IPS-20b (cell line): ENCODE data around the gene MT1M.
A peak's percentile ranks its signal among the peaks of the same experiment; 100 is the strongest.
"Not testable (repeated sequence)": the region's sequence is repeated elsewhere in the genome, so short reads cannot be mapped to it uniquely, and the experiment has no call there.

Source experiments
- H3K27ac ChIP-seq: one replicate; pipeline ENCODE4 v1.5.1; 2013; ENCODE audit warnings: low read length
- H3K27me3 ChIP-seq: 2 replicates; pipeline ENCODE4 v1.6.1; 2013; ENCODE audit warnings: mild to moderate bottlenecking, low read length, inconsistent platforms; ENCODE audit not compliant: insufficient read depth
- H3K36me3 ChIP-seq: 2 replicates; pipeline ENCODE4 v1.6.1; 2013; ENCODE audit warnings: low read depth, mild to moderate bottlenecking, inconsistent platforms, low read length, moderate library complexity; ENCODE audit not compliant: insufficient read depth
- H3K4me1 ChIP-seq: 2 replicates; pipeline ENCODE4 v1.6.1; 2013; ENCODE audit warnings: mild to moderate bottlenecking, control low read depth, inconsistent platforms, low read length, moderate library complexity; ENCODE audit not compliant: insufficient read depth
- H3K4me3 ChIP-seq: 2 replicates; pipeline ENCODE4 v1.5.1; 2013; ENCODE audit warnings: mild to moderate bottlenecking, low read length, inconsistent platforms
- H3K9ac ChIP-seq: 2 replicates; pipeline ENCODE4 v1.6.1; 2013; ENCODE audit warnings: low read depth, mild to moderate bottlenecking, inconsistent platforms, low read length, moderate library complexity
- H3K9me3 ChIP-seq: 2 replicates; pipeline ENCODE4 v1.6.1; 2013; ENCODE audit warnings: mild to moderate bottlenecking, low read depth, low read length, inconsistent platforms; ENCODE audit not compliant: insufficient read depth

Gene MT1M

DNA sequence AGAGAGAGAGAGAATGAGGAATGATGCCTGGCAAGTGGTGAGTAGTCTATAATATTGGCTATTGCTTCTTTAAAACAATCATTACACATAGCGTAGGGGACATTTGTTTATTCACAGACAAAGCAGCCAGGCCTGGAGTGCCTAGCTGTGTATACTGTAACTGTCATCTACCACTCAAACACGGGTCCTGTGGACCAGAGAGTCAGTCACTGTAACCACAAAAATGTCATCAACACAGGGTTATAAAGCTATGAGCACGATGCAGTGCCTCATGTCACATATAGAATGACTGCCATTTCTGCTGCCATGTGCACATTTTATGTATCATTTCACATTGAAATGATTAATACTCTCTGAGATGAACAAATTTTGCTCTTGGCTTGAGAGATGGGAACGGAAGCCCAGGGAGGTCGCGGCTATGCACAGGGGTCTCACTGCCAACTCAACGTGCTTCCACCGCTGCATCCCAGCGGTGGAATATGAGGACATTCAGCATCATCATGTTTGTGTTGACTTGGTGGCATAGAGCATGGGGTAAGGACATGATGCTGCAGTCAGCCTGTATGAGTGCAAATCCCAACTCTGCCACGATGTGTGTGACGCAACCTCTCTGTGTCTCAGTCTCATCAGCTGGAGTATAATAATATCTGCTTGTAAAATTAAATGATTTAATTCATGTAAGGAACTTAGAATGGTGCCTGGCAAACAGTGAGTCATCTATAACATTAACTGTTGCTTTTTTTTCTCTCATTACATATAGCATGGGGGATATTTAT lies 40.5 kb downstream of the MT1M start:
- Histone ChIP-seq H3K9ac (no peak overlapping the region), H3K36me3 (no peaks in the 10 kb centered on the region), H3K27ac (no peak overlapping the region), H3K27me3 (peaks cover 100% of the 10 kb centered on the region), H3K4me3 (no peak overlapping the region), H3K4me1 (peaks cover 6% of the 10 kb centered on the region), H3K9me3 (no peaks in the 10 kb centered on the region; the same call in 1 of the 2 replicates)

DNA sequence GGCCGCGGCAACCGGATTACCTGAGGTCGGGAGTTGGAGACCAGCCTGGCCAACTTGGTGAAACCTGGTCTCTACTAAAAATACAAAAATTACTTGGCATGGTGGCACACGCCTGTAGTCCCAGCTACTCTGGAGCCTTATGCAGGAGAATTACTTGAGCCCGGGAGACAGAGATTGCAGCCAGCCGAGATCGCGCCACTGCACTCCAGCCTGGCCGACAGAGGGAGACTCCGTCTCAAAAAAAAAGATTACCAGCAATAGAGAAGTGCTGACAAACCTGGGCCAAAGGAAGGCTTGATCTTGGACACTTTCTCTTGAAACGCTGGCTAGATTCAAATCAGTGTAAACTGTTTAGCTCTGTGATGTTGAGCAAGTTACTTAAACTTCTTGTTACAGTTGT lies 41.5 kb downstream of the MT1M start:
- no peak overlapping the region for H3K27ac ChIP-seq
- peaks cover 6% of the 10 kb centered on the region for H3K4me1 ChIP-seq
- no peaks in the 10 kb centered on the region; the same call in 1 of the 2 replicates for H3K9me3 ChIP-seq
- H3K36me3 ChIP-seq = no peaks in the 10 kb centered on the region
- H3K9ac ChIP-seq = no peak overlapping the region
- peaks cover 97% of the 10 kb centered on the region for H3K27me3 ChIP-seq
- H3K4me3 ChIP-seq = no peak overlapping the region

DNA sequence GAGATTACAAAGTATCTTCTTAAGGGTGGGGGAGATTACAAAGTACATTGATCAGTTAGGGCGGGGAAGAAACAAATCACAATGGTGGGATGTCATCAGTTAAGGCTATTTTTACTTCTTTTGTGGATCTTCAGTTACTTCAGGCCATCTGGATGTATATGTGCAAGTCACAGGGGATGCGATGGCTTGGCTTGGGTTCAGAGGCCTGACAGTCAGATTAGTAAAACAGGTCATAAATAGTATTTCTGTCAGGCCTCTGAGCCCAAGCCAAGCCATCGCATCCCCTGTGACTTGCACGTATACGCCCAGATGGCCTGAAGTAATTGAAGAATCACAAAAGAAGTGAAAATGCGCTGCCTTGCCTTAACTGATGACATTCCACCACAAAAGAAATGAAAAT lies 42.1 kb downstream of the MT1M start:
- H3K27ac ChIP-seq, H3K4me3 ChIP-seq, H3K9me3 ChIP-seq, H3K36me3 ChIP-seq, H3K9ac ChIP-seq, H3K4me1 ChIP-seq: not testable (repeated sequence)
- H3K27me3 ChIP-seq = peaks cover 97% of the 10 kb centered on the region

DNA sequence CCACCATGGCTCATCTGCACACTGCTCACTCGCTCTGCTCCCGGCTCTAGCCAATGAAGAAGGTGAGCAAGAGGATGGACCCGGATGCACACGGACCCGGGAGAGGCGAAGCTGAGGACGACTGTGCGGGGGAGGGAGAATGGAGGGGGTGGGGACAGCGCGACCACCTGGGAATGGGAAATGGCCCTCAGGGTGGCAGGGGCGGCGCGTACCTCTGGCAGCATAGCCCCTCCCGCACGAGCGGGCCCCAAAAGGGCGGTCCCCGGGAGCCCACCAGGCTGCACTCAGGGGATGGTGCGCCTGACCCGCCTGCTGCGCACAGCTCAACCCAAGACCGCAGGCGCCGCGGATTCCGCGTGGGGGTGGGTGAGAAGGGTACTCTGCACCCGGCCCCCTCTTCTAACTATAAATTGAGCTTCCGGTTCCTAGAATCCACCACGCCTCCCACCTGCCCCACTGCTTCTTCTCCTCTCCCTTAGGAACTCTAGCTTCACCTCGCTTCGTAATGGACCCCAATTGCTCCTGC lies 43.3 kb downstream of the MT1M start:
- H3K27me3 ChIP-seq = peaks cover 95% of the 10 kb centered on the region
- no peak overlapping the region for H3K27ac ChIP-seq
- H3K36me3 ChIP-seq = no peaks in the 10 kb centered on the region
- H3K4me1 ChIP-seq = peaks cover 6% of the 10 kb centered on the region; the same call in 1 of the 2 replicates
- no peaks in the 10 kb centered on the region for H3K9me3 ChIP-seq
- peak overlapping the region; percentile 77; the same call in 1 of the 2 replicates for H3K9ac ChIP-seq
- H3K4me3 ChIP-seq = peak overlapping the region; percentile 63

DNA sequence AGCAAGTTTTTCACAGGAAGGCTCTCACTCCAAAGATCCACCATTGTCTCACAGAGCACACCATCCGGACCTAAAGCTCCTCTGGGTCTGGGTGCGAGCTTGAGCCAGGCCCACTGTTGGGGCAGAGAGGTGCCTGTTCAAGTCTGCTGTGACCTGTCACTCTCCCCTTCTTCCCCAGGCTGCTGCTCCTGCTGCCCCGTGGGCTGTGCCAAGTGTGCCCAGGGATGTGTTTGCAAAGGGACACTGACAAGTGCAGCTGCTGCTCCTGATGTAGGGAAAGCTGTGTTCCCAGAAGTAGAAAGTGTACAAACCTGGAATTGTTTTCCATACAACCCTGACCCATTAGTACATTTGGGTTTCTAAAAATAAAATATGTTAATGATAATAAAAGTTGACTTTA lies 45.0 kb downstream of the MT1M start:
- Histone ChIP-seq H3K9ac (no peak overlapping the region), H3K27ac (no peak overlapping the region), H3K36me3 (no peaks in the 10 kb centered on the region), H3K9me3 (no peaks in the 10 kb centered on the region), H3K4me1 (peaks cover 10% of the 10 kb centered on the region; the same call in 1 of the 2 replicates), H3K4me3 (no peak overlapping the region), H3K27me3 (peaks cover 95% of the 10 kb centered on the region)

DNA sequence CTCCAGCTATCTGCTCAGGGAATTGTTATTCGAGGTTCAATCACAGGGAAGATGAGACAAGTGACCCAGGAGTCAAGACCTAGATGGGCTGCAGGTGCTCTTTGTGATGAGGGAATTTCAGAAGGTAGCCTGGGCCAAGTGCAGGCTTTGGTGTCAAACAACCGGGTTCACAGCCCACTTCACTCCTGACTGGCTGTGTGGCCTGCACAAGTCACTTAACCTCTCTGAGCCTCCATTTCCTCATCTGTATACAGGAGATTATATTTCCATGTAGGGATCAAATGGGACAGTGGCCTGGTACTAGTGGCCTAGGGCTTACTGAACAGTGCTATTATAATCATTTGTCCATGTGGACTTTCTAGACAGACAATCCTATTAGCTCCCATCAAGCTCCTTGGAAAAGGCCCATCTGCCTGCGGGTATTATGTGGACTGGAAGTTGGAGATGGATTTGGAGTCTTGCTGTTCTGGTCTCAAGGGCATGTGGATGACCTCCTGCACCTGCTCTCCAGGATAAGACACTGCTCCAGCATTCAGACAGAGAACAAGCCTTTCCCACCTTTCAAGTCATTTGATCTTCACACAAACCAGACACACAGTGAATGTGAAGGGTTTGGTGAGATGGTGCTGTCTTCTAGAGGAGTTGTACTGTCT lies 46.7 kb downstream of the MT1M start:
- Histone ChIP-seq H3K4me3 (no peak overlapping the region), H3K9ac (no peak overlapping the region), H3K27me3 (peaks cover 94% of the 10 kb centered on the region), H3K9me3 (no peaks in the 10 kb centered on the region), H3K4me1 (peaks cover 14% of the 10 kb centered on the region; the same call in 1 of the 2 replicates), H3K36me3 (no peaks in the 10 kb centered on the region), H3K27ac (no peak overlapping the region)

DNA sequence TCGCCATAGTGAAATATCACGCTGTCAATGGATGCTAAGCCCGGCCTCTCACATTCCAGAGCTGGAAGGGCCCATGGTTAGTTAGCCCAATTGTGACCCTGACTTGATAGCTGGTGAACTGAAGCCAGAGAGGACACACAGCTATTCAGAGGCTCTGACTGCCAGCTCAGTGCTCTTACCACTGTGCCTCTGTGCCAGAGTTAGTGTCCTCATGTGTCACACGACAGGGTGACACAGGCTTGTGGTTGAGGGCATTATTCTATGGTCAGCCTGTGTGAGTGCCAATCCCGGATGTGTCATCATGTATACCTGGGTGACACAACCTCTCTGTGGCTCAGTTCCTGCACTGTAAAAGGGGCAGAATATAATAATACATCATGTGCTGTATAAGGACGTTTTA lies 47.4 kb downstream of the MT1M start:
- H3K4me3 ChIP-seq = no peak overlapping the region
- H3K9ac ChIP-seq = no peak overlapping the region
- peaks cover 13% of the 10 kb centered on the region; the same call in 1 of the 2 replicates for H3K4me1 ChIP-seq
- H3K27me3 ChIP-seq = peaks cover 94% of the 10 kb centered on the region
- H3K9me3 ChIP-seq = no peaks in the 10 kb centered on the region
- no peak overlapping the region for H3K27ac ChIP-seq
- H3K36me3 ChIP-seq = no peaks in the 10 kb centered on the region

DNA sequence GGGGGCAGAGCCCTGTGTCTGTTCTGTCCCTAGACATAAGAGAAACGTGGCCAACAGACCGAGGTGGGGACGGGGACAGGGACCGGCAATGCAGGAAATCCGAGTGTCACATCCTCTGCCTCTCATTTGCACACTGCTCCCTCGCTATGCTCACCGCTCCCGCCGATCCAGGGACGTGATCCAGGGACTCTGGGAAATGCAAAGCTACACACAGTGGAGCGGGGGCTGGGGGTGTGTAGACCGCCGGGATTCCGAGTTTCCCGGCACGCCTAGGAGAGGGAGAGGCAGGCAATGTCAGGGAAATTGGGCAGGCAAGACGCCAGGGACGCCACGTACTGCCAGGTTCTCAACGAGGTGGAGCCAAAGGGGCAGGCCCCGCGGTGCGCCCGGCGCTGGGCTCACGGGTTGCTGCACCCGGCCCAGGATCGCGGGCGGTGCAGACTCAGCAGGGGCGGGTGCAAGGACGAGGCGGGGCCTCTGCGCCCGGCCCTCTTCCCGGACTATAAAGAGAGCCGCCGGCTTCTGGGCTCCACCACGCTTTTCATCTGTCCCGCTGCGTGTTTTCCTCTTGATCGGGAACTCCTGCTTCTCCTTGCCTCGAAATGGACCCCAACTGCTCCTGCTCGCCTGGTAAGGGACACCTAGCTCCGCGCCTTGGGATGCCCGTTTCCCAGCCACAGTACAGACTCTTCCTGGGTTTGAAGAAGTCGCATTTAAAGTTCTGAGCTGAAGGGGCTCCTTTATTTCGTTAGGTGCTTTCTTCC lies 49.7 kb downstream of the MT1M start, which contains the start of gene MT1X:
TSS of gene MT1X (plus strand) at position 532 of the 764 bp plus-strand sequence. CDS start at position 603, 71 bp downstream.
- peaks cover 73% of the 10 kb centered on the region for H3K27me3 ChIP-seq
- no peaks in the 10 kb centered on the region for H3K36me3 ChIP-seq
- H3K9ac ChIP-seq = peak within 1 kb of the TSS; percentile 81
- peak within 1 kb of the TSS; percentile 73 for H3K4me3 ChIP-seq
- peaks cover 3% of the 10 kb centered on the region; the same call in 1 of the 2 replicates for H3K9me3 ChIP-seq
- no peak within 1 kb of the TSS for H3K27ac ChIP-seq
- peaks cover 9% of the 10 kb centered on the region; the same call in 1 of the 2 replicates for H3K4me1 ChIP-seq

DNA sequence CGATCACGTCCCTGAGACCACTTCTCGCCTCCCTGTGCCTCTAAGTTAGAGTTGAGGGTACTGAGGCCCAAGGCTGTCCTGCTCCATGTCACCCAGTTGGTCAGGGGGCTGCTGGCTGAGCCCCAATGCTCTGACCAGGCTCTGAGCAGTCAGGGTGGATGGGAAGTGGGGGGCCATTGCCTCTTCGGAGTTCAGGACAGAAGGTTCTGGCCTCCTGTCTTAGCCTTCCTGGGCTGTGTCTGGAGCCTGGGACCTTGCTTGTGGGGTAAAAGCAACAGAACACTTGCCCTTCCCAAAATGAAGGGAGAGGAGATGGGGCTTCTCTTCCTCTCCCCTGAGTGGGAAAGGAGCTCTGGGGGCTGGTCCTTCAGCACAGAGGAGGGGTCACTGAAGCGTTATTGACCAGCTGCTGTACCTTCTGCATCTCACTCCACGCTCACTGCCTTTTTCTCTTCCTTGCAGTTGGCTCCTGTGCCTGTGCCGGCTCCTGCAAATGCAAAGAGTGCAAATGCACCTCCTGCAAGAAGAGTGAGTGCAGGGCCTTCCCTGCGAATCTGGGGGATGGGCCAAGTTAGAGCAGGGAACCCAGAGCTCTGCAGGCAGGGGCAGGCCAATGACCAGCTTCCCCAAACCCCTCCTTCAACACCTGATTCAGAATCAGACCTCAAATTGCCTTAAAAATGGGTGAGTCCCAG lies 50.4 kb downstream of the MT1M start:
- Histone ChIP-seq H3K27ac (no peak overlapping the region), H3K9ac (peak overlapping the region; percentile 81; the same call in 1 of the 2 replicates), H3K4me3 (peak overlapping the region; percentile 73), H3K27me3 (peaks cover 68% of the 10 kb centered on the region), H3K4me1 (peaks cover 9% of the 10 kb centered on the region; the same call in 1 of the 2 replicates), H3K36me3 (no peaks in the 10 kb centered on the region), H3K9me3 (peaks cover 3% of the 10 kb centered on the region; the same call in 1 of the 2 replicates)
